Endothelial cell (in vitro differentiated cells): ENCODE results near the gene FBXL15. TPM values are rescaled to one million over a fixed set of nuclear protein-coding genes. Genes with fewer than 3 reads are reported as not detected.

Source experiments
- DNase-seq: peaks from one replicate; pipeline ENCODE4 v3.0.0; 2021; ENCODE audit warnings: low spot score
- H3K27ac Mint-ChIP-seq: one replicate; pipeline ENCODE4 v1.8.0; 2021; ENCODE audit warnings: mixed read lengths, inconsistent platforms; ENCODE audit not compliant: unreplicated experiment
- H3K27me3 Mint-ChIP-seq: one replicate; pipeline ENCODE4 v1.8.0; 2021; ENCODE audit warnings: mild to moderate bottlenecking, moderate library complexity, mixed read lengths, inconsistent platforms; ENCODE audit not compliant: unreplicated experiment
- H3K36me3 Mint-ChIP-seq: one replicate; pipeline ENCODE4 v1.8.0; 2021; ENCODE audit warnings: mild to moderate bottlenecking, low read depth, mixed read lengths, inconsistent platforms; ENCODE audit not compliant: unreplicated experiment
- H3K4me1 Mint-ChIP-seq: one replicate; pipeline ENCODE4 v1.8.0; 2021; ENCODE audit warnings: mild to moderate bottlenecking, mixed read lengths, inconsistent platforms; ENCODE audit not compliant: unreplicated experiment
- H3K4me3 Mint-ChIP-seq: one replicate; pipeline ENCODE4 v1.8.0; 2021; ENCODE audit warnings: mild to moderate bottlenecking, mixed read lengths, inconsistent platforms; ENCODE audit not compliant: unreplicated experiment
- H3K9me3 Mint-ChIP-seq: one replicate; pipeline ENCODE4 v1.8.0; 2021; ENCODE audit warnings: mixed read lengths, inconsistent platforms; ENCODE audit not compliant: unreplicated experiment
- total RNA-seq: library from RNA; stranded (reverse); fragmentation: NEBNext Ultra II Directional; extraction: Animal tissue kit (Norgen Biotek cat#: 25700); gene quantifications from one replicate; pipeline ENCODE4 v1.2.1, GENCODE V29; 2021; ENCODE audit not compliant: unreplicated experiment
- TF ChIP-seq, protein P1 (sequence below): fragments of 200-600 bp; sonication (generic); IDR thresholded peaks from one replicate; pipeline ENCODE4 v1.5.0; 2021; ENCODE audit warnings: antibody characterized with exemption; ENCODE audit not compliant: unreplicated experiment

Gene FBXL15
- total RNA-seq, 1 donor from 2014 or later: 8.7 TPM

DNA sequence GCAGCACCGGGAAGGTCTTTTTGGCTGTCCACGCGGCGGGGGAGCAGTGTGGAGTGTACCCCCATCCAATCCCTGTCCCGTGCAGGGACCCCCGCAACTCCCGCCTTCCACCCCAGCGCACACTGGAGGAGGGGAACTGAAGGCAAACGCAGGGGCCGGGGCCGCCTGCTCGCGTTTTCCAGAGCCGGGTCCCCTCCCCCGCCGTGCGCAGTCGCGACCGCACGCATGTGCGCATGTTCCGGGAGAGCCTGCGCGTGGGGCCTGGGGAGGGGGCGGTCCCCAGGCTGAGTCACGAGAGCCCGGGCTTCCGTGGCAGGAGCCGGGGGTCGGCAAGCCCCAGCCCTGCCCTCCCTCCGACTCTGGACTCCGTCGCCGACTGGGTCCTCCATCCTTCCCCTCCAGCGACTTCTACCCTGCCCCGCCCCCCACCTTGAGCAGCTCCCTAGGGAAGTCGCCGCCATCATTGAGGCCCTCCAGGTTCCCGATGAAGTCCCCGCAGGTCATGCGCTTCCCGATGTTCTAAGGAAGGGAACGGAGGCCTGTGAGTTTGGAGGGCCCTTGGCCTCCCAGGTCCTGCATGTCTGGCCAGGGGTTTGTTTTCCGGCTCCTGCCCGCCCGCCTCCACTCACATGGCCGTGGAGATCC is 10.1 kb upstream of the FBXL15 start:
- peaks cover 34% of the 10 kb centered on the region for H3K27me3 Mint-ChIP-seq
- peaks cover 19% of the 10 kb centered on the region for H3K4me1 Mint-ChIP-seq
- peaks cover 12% of the 10 kb centered on the region for H3K36me3 Mint-ChIP-seq
- TF ChIP-seq, protein P1, sequence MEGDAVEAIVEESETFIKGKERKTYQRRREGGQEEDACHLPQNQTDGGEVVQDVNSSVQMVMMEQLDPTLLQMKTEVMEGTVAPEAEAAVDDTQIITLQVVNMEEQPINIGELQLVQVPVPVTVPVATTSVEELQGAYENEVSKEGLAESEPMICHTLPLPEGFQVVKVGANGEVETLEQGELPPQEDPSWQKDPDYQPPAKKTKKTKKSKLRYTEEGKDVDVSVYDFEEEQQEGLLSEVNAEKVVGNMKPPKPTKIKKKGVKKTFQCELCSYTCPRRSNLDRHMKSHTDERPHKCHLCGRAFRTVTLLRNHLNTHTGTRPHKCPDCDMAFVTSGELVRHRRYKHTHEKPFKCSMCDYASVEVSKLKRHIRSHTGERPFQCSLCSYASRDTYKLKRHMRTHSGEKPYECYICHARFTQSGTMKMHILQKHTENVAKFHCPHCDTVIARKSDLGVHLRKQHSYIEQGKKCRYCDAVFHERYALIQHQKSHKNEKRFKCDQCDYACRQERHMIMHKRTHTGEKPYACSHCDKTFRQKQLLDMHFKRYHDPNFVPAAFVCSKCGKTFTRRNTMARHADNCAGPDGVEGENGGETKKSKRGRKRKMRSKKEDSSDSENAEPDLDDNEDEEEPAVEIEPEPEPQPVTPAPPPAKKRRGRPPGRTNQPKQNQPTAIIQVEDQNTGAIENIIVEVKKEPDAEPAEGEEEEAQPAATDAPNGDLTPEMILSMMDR: no peak
- peak overlapping the region; percentile 77 for H3K4me3 Mint-ChIP-seq
- no peaks in the 10 kb centered on the region for H3K9me3 Mint-ChIP-seq
- no peak overlapping the region for H3K27ac Mint-ChIP-seq
- no peak for DNase-seq

DNA sequence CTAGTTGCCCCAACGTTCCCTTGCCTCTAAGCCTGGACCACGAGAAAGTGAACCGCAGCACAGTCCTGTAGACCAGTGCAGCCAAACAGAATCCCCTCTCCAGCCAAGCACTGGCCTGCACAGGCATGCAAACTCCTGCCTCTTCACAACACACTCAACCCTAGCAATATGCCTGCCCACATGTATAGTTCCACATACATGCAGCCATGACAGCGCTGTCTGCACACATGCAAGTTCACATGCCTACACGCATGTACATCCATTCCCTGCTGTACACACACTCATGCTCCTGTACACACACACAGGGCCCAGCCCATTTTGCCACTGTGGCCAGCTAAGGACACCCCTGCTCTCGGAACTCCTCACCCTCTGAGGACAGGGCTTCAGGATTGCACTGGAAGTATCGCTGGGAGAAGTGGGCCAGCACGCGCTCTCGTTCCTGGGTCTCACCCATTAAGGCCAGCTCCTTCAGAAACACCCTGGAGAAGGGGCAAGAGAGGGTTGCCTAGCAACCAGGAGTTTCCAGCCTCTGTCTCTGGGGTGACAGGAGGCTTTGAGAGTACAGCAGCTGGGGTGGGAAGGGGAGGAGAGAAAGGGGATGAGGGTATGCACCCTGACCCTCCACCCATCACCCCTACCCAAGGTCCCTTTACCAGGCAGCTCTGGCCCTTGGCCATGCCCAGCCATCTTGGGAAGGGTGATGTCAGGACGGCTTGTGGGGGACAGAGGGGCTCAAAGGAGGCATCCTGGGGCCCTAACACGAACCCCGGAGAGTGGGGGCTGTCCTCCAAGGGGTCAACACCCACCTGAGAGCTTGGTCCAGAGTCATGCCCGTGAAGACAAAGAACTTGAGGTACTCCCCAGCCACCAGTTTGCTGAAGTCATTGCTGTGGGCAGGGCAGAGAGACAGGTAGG is 9.0 kb upstream of the FBXL15 start:
- TF ChIP-seq, protein P1: no peak
- peaks cover 31% of the 10 kb centered on the region for H3K27me3 Mint-ChIP-seq
- peak overlapping the region; percentile 73 for H3K4me3 Mint-ChIP-seq
- no peak overlapping the region for H3K27ac Mint-ChIP-seq
- no peak for DNase-seq
- no peaks in the 10 kb centered on the region for H3K9me3 Mint-ChIP-seq
- peaks cover 19% of the 10 kb centered on the region for H3K4me1 Mint-ChIP-seq
- H3K36me3 Mint-ChIP-seq: peaks cover 12% of the 10 kb centered on the region

DNA sequence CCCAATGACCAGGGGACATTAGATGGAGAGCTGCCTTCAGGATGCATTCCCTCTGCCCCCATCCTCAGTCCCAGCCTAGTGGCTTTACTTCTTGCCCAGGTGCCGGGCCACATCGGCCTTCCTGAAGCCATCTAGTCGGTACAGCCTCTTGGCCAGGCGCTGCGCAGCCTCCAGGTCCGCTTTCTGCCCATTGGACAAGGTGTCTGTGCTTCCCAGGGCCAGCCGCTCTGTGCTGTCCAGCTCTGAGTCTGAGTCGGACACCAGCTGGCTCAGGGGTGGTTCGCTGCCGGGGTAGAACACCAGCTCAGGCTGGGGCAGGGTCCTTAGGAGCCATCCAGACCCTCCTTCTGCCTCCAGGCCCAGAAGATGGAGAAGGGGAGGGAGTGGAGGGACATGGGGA is 8.3 kb upstream of the FBXL15 start:
- H3K27me3 Mint-ChIP-seq: peaks cover 30% of the 10 kb centered on the region
- H3K9me3 Mint-ChIP-seq: no peaks in the 10 kb centered on the region
- DNase-seq: no peak
- H3K4me1 Mint-ChIP-seq: peaks cover 19% of the 10 kb centered on the region
- no peak overlapping the region for H3K4me3 Mint-ChIP-seq
- no peak overlapping the region for H3K27ac Mint-ChIP-seq
- H3K36me3 Mint-ChIP-seq: peaks cover 12% of the 10 kb centered on the region
- TF ChIP-seq, protein P1: no peak

DNA sequence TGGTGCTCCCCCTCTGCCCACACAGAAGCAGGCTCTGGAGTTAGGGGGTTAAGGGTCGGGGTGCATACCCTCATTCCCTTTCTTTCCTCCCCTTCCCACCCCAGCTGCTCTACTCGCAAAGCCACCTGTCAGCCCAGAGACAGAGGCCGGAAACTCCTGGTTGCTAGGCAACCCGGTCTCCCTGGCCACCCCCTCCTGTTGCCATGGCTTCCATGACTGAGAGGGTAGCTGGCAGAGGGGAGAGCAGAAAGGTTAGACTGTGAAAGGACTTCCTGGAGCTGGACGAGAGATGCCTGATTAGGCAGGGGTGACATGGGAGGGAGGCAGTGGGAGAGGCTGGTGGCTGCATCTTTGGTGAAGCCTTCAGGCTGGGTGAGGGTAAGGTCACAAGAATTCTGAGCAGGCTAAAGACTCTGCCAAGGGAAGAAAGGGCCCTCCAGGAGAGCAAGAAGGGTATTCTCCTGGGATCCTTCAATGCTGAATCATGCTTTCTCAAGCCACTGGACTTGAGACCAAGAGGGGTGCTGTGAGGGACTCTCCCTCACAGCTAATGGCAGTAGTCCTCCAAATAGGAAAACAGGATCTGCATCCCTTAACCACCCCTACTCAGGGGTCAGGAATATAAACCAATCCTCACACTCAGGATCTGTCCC is 7.5 kb upstream of the FBXL15 start:
- Mint-ChIP-seq H3K27ac (no peak overlapping the region), H3K4me1 (peaks cover 16% of the 10 kb centered on the region), H3K27me3 (peaks cover 31% of the 10 kb centered on the region), H3K36me3 (peaks cover 13% of the 10 kb centered on the region), H3K9me3 (no peaks in the 10 kb centered on the region), H3K4me3 (no peak overlapping the region)
- no peak for DNase-seq
- TF ChIP-seq, protein P1: no peak
